GM12878 (cell line): ENCODE measurements around the gene SEC31B. TPM values are rescaled to one million over a fixed set of nuclear protein-coding genes. Genes with fewer than 3 reads are reported as not detected.

Experiments
- BACH1 ChIP-seq: fragments of 450-650 bp; IDR thresholded peaks from 2 replicates; pipeline ENCODE4 v1.6.1; 2017; ENCODE audit warnings: mild to moderate bottlenecking, borderline replicate concordance
- BCLAF1 ChIP-seq: fragments of 450-650 bp; IDR thresholded peaks from 2 replicates; pipeline ENCODE4 v1.6.1; 2017; ENCODE audit warnings: antibody characterized with exemption, mild to moderate bottlenecking, moderate library complexity
- CEBPB ChIP-seq, 2 experiments: fragments of 150-350 bp in 1 of 2; IDR thresholded peaks; 2 replicates each; pipeline ENCODE4 v1.6.1; 2012 to 2014; ENCODE audit warnings: low read depth in 2 of 2, low read length in 2 of 2, borderline replicate concordance in 1 of 2, inconsistent platforms in 1 of 2
- FOXM1 ChIP-seq: IDR thresholded peaks from 2 replicates; pipeline ENCODE4 v1.6.1; 2012; ENCODE audit warnings: low read depth, mild to moderate bottlenecking, inconsistent platforms, low read length, moderate library complexity
- IRF4 ChIP-seq: IDR thresholded peaks from 2 replicates; pipeline ENCODE4 v1.6.1; 2011; ENCODE audit warnings: low read depth, low read length
- JUNB ChIP-seq: IDR thresholded peaks from 2 replicates; pipeline ENCODE4 v1.6.1; 2016; ENCODE audit warnings: antibody characterized with exemption, mild to moderate bottlenecking
- NFYA ChIP-seq: IDR thresholded peaks from 2 replicates; pipeline ENCODE4 v1.6.1; 2011; ENCODE audit warnings: low read depth, mild to moderate bottlenecking, low read length, improper control_type of control experiment, borderline replicate concordance
- NR2C1 ChIP-seq: fragments of 450-650 bp; IDR thresholded peaks from 2 replicates; pipeline ENCODE4 v1.6.1; 2017; ENCODE audit warnings: antibody characterized with exemption, mild to moderate bottlenecking, moderate library complexity
- PAX5 ChIP-seq: IDR thresholded peaks from 2 replicates; pipeline ENCODE4 v1.6.1; 2011; ENCODE audit warnings: low read depth, low read length, borderline replicate concordance
- PML ChIP-seq: IDR thresholded peaks from 2 replicates; pipeline ENCODE4 v1.6.1; 2012; ENCODE audit warnings: low read length, inconsistent platforms
- POU2F2 ChIP-seq: IDR thresholded peaks from 3 replicates; pipeline ENCODE4 v1.6.1; 2011; ENCODE audit warnings: low read depth, mild to moderate bottlenecking, low read length, borderline replicate concordance
- SMAD1 ChIP-seq: fragments of 450-650 bp; IDR thresholded peaks from 2 replicates; pipeline ENCODE4 v1.6.1; 2018; ENCODE audit warnings: mild to moderate bottlenecking, low read depth; ENCODE audit not compliant: partially characterized antibody
- SRF ChIP-seq, 2 experiments: IDR thresholded peaks; 2 replicates each; pipeline ENCODE4 v1.6.1; 2011; ENCODE audit warnings: low read depth in 2 of 2, low read length in 2 of 2, mild to moderate bottlenecking in 1 of 2, moderate library complexity in 1 of 2
- SUPT20H ChIP-seq: IDR thresholded peaks from 2 replicates; pipeline ENCODE4 v1.6.1; 2011; ENCODE audit warnings: low read depth, mild to moderate bottlenecking, low read length, moderate library complexity, borderline replicate concordance; ENCODE audit not compliant: control insufficient read depth
- WRNIP1 ChIP-seq: IDR thresholded peaks from 2 replicates; pipeline ENCODE4 v1.6.1; 2011; ENCODE audit warnings: low read depth, low read length, improper control_type of control experiment, borderline replicate concordance
- YBX1 ChIP-seq: fragments of 450-650 bp; IDR thresholded peaks from 2 replicates; pipeline ENCODE4 v1.6.1; 2016; ENCODE audit warnings: antibody characterized with exemption
- polyA plus RNA-seq, 11 experiments: library from polyadenylated mRNA; depleted of rRNA in 4 of 11; unstranded in 6 of 11; stranded (reverse) in 5 of 11; fragments of >200 nt; fragmentation: Nextera tagmentation in 4 of 11; fragmentation: Illumina TruSeq in 1 of 11; extraction: Ambion mirVana in 4 of 11; extraction: Trizol in 1 of 11; gene quantifications; 1 replicate in 1 of 11; 2 replicates in 10 of 11; pipeline versions ENCODE4 v1.2.1 to v1.2.3, GENCODE V29; 2011 to 2016; ENCODE audit warnings: inconsistent platforms in 2 of 11, missing spikeins in 2 of 11, low read depth in 1 of 11
- total RNA-seq, 4 experiments: library from RNA; depleted of rRNA in 3 of 4; stranded (reverse); fragments of >200 nt in 3 of 4; fragmentation: Illumina TruSeq in 1 of 4; extraction: Trizol in 1 of 4; gene quantifications; 2 replicates each; pipeline versions ENCODE4 v1.2.1 to v1.2.3, GENCODE V29; 2013 to 2021
- TF ChIP-seq, protein P1 (sequence below): IDR thresholded peaks from 2 replicates; pipeline ENCODE4 v1.6.1; 2012; ENCODE audit warnings: low read depth, low read length, improper control_type of control experiment
- TF ChIP-seq, protein P2 (sequence below): fragments of 150-350 bp; IDR thresholded peaks from 2 replicates; pipeline ENCODE4 v1.6.1; 2014; ENCODE audit warnings: mild to moderate bottlenecking, low read depth, low read length
- TF ChIP-seq, protein P3 (sequence below): IDR thresholded peaks from 2 replicates; pipeline ENCODE4 v1.6.1; 2012; ENCODE audit warnings: mild to moderate bottlenecking, low read depth, low read length

Gene SEC31B
- total and polyA plus RNA-seq, 10 of the 15 experiments (the other 5 are each of a cell fraction or from before 2014, with no cell fraction given) = 3.4 to 24.3 (median 9.9) TPM

GRCh38 chr10:100531761-100532160 lies 12.1 kb upstream of the SEC31B start (continued):
- TF ChIP-seq, protein P1, sequence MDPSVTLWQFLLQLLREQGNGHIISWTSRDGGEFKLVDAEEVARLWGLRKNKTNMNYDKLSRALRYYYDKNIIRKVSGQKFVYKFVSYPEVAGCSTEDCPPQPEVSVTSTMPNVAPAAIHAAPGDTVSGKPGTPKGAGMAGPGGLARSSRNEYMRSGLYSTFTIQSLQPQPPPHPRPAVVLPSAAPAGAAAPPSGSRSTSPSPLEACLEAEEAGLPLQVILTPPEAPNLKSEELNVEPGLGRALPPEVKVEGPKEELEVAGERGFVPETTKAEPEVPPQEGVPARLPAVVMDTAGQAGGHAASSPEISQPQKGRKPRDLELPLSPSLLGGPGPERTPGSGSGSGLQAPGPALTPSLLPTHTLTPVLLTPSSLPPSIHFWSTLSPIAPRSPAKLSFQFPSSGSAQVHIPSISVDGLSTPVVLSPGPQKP = no peak
- TF ChIP-seq JUNB (no peak), NFYA (no peak), BACH1 (peak; percentile 12; the same call in 1 of the 2 replicates), SMAD1 (no peak), IRF4 (no peak), SRF (IDR thresholded peaks at IDR 0.05; ENCODE audit: low read depth in 2 of 2, low read length in 2 of 2) (no peak), NR2C1 (peak; percentile 54), SUPT20H (no peak), WRNIP1 (no peak), BCLAF1 (no peak), PML (no peak), YBX1 (no peak), CEBPB (IDR thresholded peaks at IDR 0.05; ENCODE audit: borderline replicate concordance in 1 of 2, low read depth in 2 of 2, low read length in 2 of 2) (no peak), PAX5 (no peak), POU2F2 (no peak), FOXM1 (no peak)
- TF ChIP-seq, protein P2, sequence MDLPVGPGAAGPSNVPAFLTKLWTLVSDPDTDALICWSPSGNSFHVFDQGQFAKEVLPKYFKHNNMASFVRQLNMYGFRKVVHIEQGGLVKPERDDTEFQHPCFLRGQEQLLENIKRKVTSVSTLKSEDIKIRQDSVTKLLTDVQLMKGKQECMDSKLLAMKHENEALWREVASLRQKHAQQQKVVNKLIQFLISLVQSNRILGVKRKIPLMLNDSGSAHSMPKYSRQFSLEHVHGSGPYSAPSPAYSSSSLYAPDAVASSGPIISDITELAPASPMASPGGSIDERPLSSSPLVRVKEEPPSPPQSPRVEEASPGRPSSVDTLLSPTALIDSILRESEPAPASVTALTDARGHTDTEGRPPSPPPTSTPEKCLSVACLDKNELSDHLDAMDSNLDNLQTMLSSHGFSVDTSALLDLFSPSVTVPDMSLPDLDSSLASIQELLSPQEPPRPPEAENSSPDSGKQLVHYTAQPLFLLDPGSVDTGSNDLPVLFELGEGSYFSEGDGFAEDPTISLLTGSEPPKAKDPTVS = no peak
- TF ChIP-seq, protein P3, sequence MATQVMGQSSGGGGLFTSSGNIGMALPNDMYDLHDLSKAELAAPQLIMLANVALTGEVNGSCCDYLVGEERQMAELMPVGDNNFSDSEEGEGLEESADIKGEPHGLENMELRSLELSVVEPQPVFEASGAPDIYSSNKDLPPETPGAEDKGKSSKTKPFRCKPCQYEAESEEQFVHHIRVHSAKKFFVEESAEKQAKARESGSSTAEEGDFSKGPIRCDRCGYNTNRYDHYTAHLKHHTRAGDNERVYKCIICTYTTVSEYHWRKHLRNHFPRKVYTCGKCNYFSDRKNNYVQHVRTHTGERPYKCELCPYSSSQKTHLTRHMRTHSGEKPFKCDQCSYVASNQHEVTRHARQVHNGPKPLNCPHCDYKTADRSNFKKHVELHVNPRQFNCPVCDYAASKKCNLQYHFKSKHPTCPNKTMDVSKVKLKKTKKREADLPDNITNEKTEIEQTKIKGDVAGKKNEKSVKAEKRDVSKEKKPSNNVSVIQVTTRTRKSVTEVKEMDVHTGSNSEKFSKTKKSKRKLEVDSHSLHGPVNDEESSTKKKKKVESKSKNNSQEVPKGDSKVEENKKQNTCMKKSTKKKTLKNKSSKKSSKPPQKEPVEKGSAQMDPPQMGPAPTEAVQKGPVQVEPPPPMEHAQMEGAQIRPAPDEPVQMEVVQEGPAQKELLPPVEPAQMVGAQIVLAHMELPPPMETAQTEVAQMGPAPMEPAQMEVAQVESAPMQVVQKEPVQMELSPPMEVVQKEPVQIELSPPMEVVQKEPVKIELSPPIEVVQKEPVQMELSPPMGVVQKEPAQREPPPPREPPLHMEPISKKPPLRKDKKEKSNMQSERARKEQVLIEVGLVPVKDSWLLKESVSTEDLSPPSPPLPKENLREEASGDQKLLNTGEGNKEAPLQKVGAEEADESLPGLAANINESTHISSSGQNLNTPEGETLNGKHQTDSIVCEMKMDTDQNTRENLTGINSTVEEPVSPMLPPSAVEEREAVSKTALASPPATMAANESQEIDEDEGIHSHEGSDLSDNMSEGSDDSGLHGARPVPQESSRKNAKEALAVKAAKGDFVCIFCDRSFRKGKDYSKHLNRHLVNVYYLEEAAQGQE = no peak
